Measurements from ENCODE around the gene KMT5B. TPM values are rescaled to one million over a fixed set of nuclear protein-coding genes. Genes with fewer than 3 reads are reported as not detected.

The KMT5B gene
- total and polyA plus RNA-seq, 2 of the 13 experiments (the other 11 are each of a cell fraction or from before 2014, with no cell fraction given): 17.6 to 23.7 TPM

DNA sequence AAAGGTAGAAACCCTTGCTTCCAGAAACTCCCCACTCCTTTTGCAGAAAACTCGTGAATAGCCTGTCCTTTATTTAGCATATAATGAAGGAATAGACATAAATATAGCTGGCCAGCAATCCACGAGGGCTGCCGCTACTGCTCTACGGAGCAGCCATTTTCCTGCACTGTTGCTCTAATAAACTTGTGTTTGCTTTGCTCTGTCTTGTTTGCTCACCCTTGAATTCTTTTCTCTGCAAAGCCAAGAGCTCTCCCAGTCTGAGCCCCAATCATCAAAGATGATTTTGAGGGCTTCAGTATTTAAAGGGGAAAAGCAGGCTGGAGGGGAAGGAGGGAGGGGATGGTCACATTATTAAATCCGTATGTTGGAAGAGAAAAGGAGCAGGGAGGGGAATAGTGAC is 75.3 kb downstream of the KMT5B start (continued):
- TF ChIP-seq ZBTB2 (CRISPR knock-in tag; IDR thresholded peaks at IDR 0.05; ENCODE audit: low read depth) (no peak), FOXO1 (CRISPR knock-in tag; IDR thresholded peaks at IDR 0.05) (no peak), ZBTB37 (CRISPR knock-in tag; IDR thresholded peaks at IDR 0.05) (no peak), POLR2G (IDR thresholded peaks at IDR 0.05; ENCODE audit: low read depth, low read length) (peak; percentile 81), ZNF607 (CRISPR knock-in tag; IDR thresholded peaks at IDR 0.05; ENCODE audit: borderline replicate concordance) (no peak), ZMYM3 (CRISPR knock-in tag; IDR thresholded peaks at IDR 0.05) (no peak), ZNF552 (CRISPR knock-in tag; IDR thresholded peaks at IDR 0.05; ENCODE audit: borderline replicate concordance) (no peak), ZNF512 (CRISPR knock-in tag; IDR thresholded peaks at IDR 0.05) (no peak), ZNF260 (CRISPR knock-in tag; IDR thresholded peaks at IDR 0.05; ENCODE audit: borderline replicate concordance, low read depth) (no peak), ZNF672 (CRISPR knock-in tag; IDR thresholded peaks at IDR 0.05) (no peak), HDAC6 (IDR thresholded peaks at IDR 0.05; ENCODE audit: low read depth, low read length) (no peak)
- TF ChIP-seq, protein P1, sequence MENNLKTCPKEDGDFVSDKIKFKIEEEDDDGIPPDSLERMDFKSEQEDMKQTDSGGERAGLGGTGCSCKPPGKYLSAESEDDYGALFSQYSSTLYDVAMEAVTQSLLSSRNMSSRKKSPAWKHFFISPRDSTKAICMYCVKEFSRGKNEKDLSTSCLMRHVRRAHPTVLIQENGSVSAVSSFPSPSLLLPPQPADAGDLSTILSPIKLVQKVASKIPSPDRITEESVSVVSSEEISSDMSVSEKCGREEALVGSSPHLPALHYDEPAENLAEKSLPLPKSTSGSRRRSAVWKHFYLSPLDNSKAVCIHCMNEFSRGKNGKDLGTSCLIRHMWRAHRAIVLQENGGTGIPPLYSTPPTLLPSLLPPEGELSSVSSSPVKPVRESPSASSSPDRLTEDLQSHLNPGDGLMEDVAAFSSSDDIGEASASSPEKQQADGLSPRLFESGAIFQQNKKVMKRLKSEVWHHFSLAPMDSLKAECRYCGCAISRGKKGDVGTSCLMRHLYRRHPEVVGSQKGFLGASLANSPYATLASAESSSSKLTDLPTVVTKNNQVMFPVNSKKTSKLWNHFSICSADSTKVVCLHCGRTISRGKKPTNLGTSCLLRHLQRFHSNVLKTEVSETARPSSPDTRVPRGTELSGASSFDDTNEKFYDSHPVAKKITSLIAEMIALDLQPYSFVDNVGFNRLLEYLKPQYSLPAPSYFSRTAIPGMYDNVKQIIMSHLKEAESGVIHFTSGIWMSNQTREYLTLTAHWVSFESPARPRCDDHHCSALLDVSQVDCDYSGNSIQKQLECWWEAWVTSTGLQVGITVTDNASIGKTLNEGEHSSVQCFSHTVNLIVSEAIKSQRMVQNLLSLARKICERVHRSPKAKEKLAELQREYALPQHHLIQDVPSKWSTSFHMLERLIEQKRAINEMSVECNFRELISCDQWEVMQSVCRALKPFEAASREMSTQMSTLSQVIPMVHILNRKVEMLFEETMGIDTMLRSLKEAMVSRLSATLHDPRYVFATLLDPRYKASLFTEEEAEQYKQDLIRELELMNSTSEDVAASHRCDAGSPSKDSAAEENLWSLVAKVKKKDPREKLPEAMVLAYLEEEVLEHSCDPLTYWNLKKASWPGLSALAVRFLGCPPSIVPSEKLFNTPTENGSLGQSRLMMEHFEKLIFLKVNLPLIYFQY (CRISPR knock-in tag; IDR thresholded peaks at IDR 0.05; ENCODE audit: borderline replicate concordance): no peak
- TF ChIP-seq, protein P2, sequence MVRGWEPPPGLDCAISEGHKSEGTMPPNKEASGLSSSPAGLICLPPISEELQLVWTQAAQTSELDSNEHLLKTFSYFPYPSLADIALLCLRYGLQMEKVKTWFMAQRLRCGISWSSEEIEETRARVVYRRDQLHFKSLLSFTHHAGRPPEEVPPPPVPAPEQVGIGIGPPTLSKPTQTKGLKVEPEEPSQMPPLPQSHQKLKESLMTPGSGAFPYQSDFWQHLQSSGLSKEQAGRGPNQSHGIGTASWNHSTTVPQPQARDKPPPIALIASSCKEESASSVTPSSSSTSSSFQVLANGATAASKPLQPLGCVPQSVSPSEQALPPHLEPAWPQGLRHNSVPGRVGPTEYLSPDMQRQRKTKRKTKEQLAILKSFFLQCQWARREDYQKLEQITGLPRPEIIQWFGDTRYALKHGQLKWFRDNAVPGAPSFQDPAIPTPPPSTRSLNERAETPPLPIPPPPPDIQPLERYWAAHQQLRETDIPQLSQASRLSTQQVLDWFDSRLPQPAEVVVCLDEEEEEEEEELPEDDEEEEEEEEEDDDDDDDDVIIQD (CRISPR knock-in tag; IDR thresholded peaks at IDR 0.05; ENCODE audit: low read depth): no peak; the same call in 1 of the 2 replicates
- TF ChIP-seq, protein P3, sequence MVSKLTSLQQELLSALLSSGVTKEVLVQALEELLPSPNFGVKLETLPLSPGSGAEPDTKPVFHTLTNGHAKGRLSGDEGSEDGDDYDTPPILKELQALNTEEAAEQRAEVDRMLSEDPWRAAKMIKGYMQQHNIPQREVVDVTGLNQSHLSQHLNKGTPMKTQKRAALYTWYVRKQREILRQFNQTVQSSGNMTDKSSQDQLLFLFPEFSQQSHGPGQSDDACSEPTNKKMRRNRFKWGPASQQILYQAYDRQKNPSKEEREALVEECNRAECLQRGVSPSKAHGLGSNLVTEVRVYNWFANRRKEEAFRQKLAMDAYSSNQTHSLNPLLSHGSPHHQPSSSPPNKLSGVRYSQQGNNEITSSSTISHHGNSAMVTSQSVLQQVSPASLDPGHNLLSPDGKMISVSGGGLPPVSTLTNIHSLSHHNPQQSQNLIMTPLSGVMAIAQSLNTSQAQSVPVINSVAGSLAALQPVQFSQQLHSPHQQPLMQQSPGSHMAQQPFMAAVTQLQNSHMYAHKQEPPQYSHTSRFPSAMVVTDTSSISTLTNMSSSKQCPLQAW (CRISPR knock-in tag; IDR thresholded peaks at IDR 0.05): peak; percentile 10; the same call in 1 of the 2 replicates
- TF ChIP-seq, protein P4, sequence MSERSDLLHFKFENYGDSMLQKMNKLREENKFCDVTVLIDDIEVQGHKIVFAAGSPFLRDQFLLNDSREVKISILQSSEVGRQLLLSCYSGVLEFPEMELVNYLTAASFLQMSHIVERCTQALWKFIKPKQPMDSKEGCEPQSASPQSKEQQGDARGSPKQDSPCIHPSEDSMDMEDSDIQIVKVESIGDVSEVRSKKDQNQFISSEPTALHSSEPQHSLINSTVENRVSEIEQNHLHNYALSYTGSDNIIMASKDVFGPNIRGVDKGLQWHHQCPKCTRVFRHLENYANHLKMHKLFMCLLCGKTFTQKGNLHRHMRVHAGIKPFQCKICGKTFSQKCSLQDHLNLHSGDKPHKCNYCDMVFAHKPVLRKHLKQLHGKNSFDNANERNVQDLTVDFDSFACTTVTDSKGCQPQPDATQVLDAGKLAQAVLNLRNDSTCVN (CRISPR knock-in tag; IDR thresholded peaks at IDR 0.05; ENCODE audit: borderline replicate concordance): no peak

Measured in HepG2 (cell line).